ENCODE data around the gene KPNA1.
A peak's percentile ranks its signal among the peaks of the same experiment; 100 is the strongest.

KPNA1 gene

GRCh38 chr3:122421836-122422235, 92.9 kb downstream of the KPNA1 start:
- no CpG with 5 or more reads among the region's 2 CpGs for WGBS (ENCODE audit: insufficient coverage)
- POLR2A ChIA-PET: no interaction called here

GRCh38 chr3:122421101-122421500, 93.6 kb downstream of the KPNA1 start:
- Histone ChIP-seq H3K4me1 (ENCODE audit: control extremely low read depth in 1 of 4, control insufficient read depth in 4 of 4, insufficient read depth in 4 of 4, low read length in 3 of 4) (peaks cover 3 to 9% (median 8%) of the 10 kb centered on the region in 4 experiments), H3K4me3 (ENCODE audit: control insufficient read depth in 1 of 7, extremely low read depth in 1 of 7, insufficient read depth in 4 of 7, low read depth in 2 of 7, low read length in 6 of 7) (no peak overlapping the region), H3K27me3 (replicated peaks in 2 of 5; ENCODE audit: control insufficient read depth in 4 of 5, insufficient read depth in 5 of 5, low read length in 4 of 5) (no peaks in the 10 kb centered on the region), H3K9me3 (ENCODE audit: control extremely low read depth in 1 of 5, control insufficient read depth in 4 of 5, insufficient read depth in 2 of 5, low read depth in 1 of 5, low read length in 4 of 5) (no peaks in the 10 kb centered on the region), H3K27ac (ENCODE audit: insufficient read depth in 1 of 2, low read depth in 1 of 2, low read length in 2 of 2, poor library complexity in 1 of 2, severe bottlenecking in 2 of 2) (no peak overlapping the region), H3K36me3 (ENCODE audit: control insufficient read depth in 4 of 4, insufficient read depth in 4 of 4, low read length in 3 of 4) (peaks cover 6 to 29% (median 14%) of the 10 kb centered on the region in 4 experiments)
- no peak for DNase-seq
- no CpG with 5 or more reads among the region's 4 CpGs for WGBS (ENCODE audit: insufficient coverage)
- CTCF ChIA-PET: interaction anchor here (1.2 to 1.3 kb wide), 2 partner anchors 11 to 19 kb away, joined by 3 to 4 read pairs; no protein-coding TSS in a partner anchor
- POLR2A ChIA-PET: no interaction called here

More at GRCh38 chr3:122421836-122422235, 92.9 kb downstream of the KPNA1 start:
- DNase-seq: no peak
- peaks cover under 1 to 5% (median 5%) of the 10 kb centered on the region in 4 experiments for H3K4me1 ChIP-seq (ENCODE audit: control extremely low read depth in 1 of 4, control insufficient read depth in 4 of 4, insufficient read depth in 4 of 4, low read length in 3 of 4)
- H3K4me3 ChIP-seq (ENCODE audit: control insufficient read depth in 1 of 7, extremely low read depth in 1 of 7, insufficient read depth in 4 of 7, low read depth in 2 of 7, low read length in 6 of 7): no peak overlapping the region
- peaks cover 10 to 36% (median 19%) of the 10 kb centered on the region in 4 experiments for H3K36me3 ChIP-seq (ENCODE audit: control insufficient read depth in 4 of 4, insufficient read depth in 4 of 4, low read length in 3 of 4)
- CTCF ChIA-PET: interaction anchor here (1.2 kb wide), 1 partner anchor 19 kb away, joined by 3 read pairs; no protein-coding TSS in a partner anchor
- no peaks in the 10 kb centered on the region for H3K9me3 ChIP-seq (ENCODE audit: control extremely low read depth in 1 of 5, control insufficient read depth in 4 of 5, insufficient read depth in 2 of 5, low read depth in 1 of 5, low read length in 4 of 5)
- H3K27me3 ChIP-seq (replicated peaks in 2 of 5; ENCODE audit: control insufficient read depth in 4 of 5, insufficient read depth in 5 of 5, low read length in 4 of 5): no peaks in the 10 kb centered on the region
- H3K27ac ChIP-seq (ENCODE audit: insufficient read depth in 1 of 2, low read depth in 1 of 2, low read length in 2 of 2, poor library complexity in 1 of 2, severe bottlenecking in 2 of 2): no peak overlapping the region

- ChIA-PET POLR2A (interaction anchor here (0.9 to 2.0 kb wide), 3 partner anchors 17 to 33 kb away, joined by 3 to 12 read pairs (median 4); partner anchors contain the start of gene FAM162A), CTCF (interaction anchor here (1.2 to 1.9 kb wide), 3 partner anchors 9 to 98 kb away, joined by 3 to 8 read pairs (median 5); partner anchors contain the start of gene KPNA1)
- peaks cover 6 to 28% (median 23%) of the 10 kb centered on the region in 4 experiments for H3K4me1 ChIP-seq (ENCODE audit: control extremely low read depth in 1 of 4, control insufficient read depth in 4 of 4, insufficient read depth in 4 of 4, low read length in 3 of 4)
- peaks cover 0 to 8% (median 3%) of the 10 kb centered on the region in 4 experiments for H3K36me3 ChIP-seq (ENCODE audit: control insufficient read depth in 4 of 4, insufficient read depth in 4 of 4, low read length in 3 of 4)
- 69% methylated on average over 13 of the region's 14 CpGs for WGBS (ENCODE audit: insufficient coverage)
- DNase-seq: peak in 1 of 3 donors; percentile 33
- H3K27me3 ChIP-seq (replicated peaks in 2 of 5; ENCODE audit: control insufficient read depth in 4 of 5, insufficient read depth in 5 of 5, low read length in 4 of 5): no peaks in the 10 kb centered on the region
- H3K27ac ChIP-seq (ENCODE audit: insufficient read depth in 1 of 2, low read depth in 1 of 2, low read length in 2 of 2, poor library complexity in 1 of 2, severe bottlenecking in 2 of 2): peak overlapping the region; percentile 93 to 97
- H3K4me3 ChIP-seq (ENCODE audit: control insufficient read depth in 1 of 7, extremely low read depth in 1 of 7, insufficient read depth in 4 of 7, low read depth in 2 of 7, low read length in 6 of 7): peak overlapping the region in 6 of 7 experiments; percentile 84 to 93 (median 89)
- H3K9me3 ChIP-seq (ENCODE audit: control extremely low read depth in 1 of 5, control insufficient read depth in 4 of 5, insufficient read depth in 2 of 5, low read depth in 1 of 5, low read length in 4 of 5): no peaks in the 10 kb centered on the region
These were observed 97.8 kb downstream of the KPNA1 start for GRCh38 chr3:122416966-122417365.

GRCh38 chr3:122415762-122416654, 98.7 kb downstream of the KPNA1 start, which contains the start of gene WDR5B:
TSS of gene WDR5B (minus strand) at chr3:122416062. CDS start at chr3:122415528, 534 bp downstream.
- Histone ChIP-seq H3K9me3 (ENCODE audit: control extremely low read depth in 1 of 5, control insufficient read depth in 4 of 5, insufficient read depth in 2 of 5, low read depth in 1 of 5, low read length in 4 of 5) (no peaks in the 10 kb centered on the region), H3K36me3 (ENCODE audit: control insufficient read depth in 4 of 4, insufficient read depth in 4 of 4, low read length in 3 of 4) (peaks cover 0 to 6% (median 0%) of the 10 kb centered on the region in 4 experiments), H3K27ac (ENCODE audit: insufficient read depth in 1 of 2, low read depth in 1 of 2, low read length in 2 of 2, poor library complexity in 1 of 2, severe bottlenecking in 2 of 2) (peak within 1 kb of the TSS; percentile 93 to 97), H3K4me3 (ENCODE audit: control insufficient read depth in 1 of 7, extremely low read depth in 1 of 7, insufficient read depth in 4 of 7, low read depth in 2 of 7, low read length in 6 of 7) (peak within 1 kb of the TSS; percentile 53 to 93 (median 87)), H3K4me1 (ENCODE audit: control extremely low read depth in 1 of 4, control insufficient read depth in 4 of 4, insufficient read depth in 4 of 4, low read length in 3 of 4) (peaks cover 6 to 28% (median 23%) of the 10 kb centered on the region in 4 experiments), H3K27me3 (replicated peaks in 2 of 5; ENCODE audit: control insufficient read depth in 4 of 5, insufficient read depth in 5 of 5, low read length in 4 of 5) (no peaks in the 10 kb centered on the region)
- under 1% methylated on average over 46 of the region's 48 CpGs for WGBS (ENCODE audit: insufficient coverage)
- DNase-seq: peak; percentile 98 to 99 (median 98)
- CTCF ChIA-PET: interaction anchor here (1.2 to 2.4 kb wide), 8 partner anchors 8 to 110 kb away, joined by 3 to 8 read pairs (median 5); partner anchors contain the start of genes FAM162A and KPNA1
- POLR2A ChIA-PET: interaction anchor here (0.7 to 2.0 kb wide), 4 partner anchors 24 to 99 kb away, joined by 3 to 12 read pairs (median 4); partner anchors contain the start of genes FAM162A and KPNA1

GRCh38 chr3:122415104-122415744, 99.5 kb downstream of the KPNA1 start:
- 28% methylated on average over 10 of the region's 10 CpGs for WGBS (ENCODE audit: insufficient coverage)
- peak; percentile 49 to 84 (median 79) for DNase-seq
- Histone ChIP-seq H3K36me3 (ENCODE audit: control insufficient read depth in 4 of 4, insufficient read depth in 4 of 4, low read length in 3 of 4) (peaks cover 0 to 9% (median 2%) of the 10 kb centered on the region in 4 experiments), H3K9me3 (ENCODE audit: control extremely low read depth in 1 of 5, control insufficient read depth in 4 of 5, insufficient read depth in 2 of 5, low read depth in 1 of 5, low read length in 4 of 5) (no peaks in the 10 kb centered on the region), H3K4me1 (ENCODE audit: control extremely low read depth in 1 of 4, control insufficient read depth in 4 of 4, insufficient read depth in 4 of 4, low read length in 3 of 4) (peaks cover 6 to 28% (median 23%) of the 10 kb centered on the region in 4 experiments), H3K27me3 (replicated peaks in 2 of 5; ENCODE audit: control insufficient read depth in 4 of 5, insufficient read depth in 5 of 5, low read length in 4 of 5) (no peaks in the 10 kb centered on the region), H3K4me3 (ENCODE audit: control insufficient read depth in 1 of 7, extremely low read depth in 1 of 7, insufficient read depth in 4 of 7, low read depth in 2 of 7, low read length in 6 of 7) (peak overlapping the region; percentile 53 to 93 (median 87)), H3K27ac (ENCODE audit: insufficient read depth in 1 of 2, low read depth in 1 of 2, low read length in 2 of 2, poor library complexity in 1 of 2, severe bottlenecking in 2 of 2) (peak overlapping the region; percentile 93 to 97)
- ChIA-PET CTCF (interaction anchor here (0.6 to 2.4 kb wide), 7 partner anchors 17 to 109 kb away, joined by 3 to 8 read pairs (median 4); partner anchors contain the start of gene FAM162A), POLR2A (interaction anchor here (0.5 to 2.0 kb wide), 3 partner anchors 25 to 651 kb away, joined by 3 to 12 read pairs (median 3); partner anchors contain the start of gene FAM162A)

GRCh38 chr3:122414391-122414790, 100.3 kb downstream of the KPNA1 start:
- 100% methylated on average over 2 of the region's 3 CpGs for WGBS (ENCODE audit: insufficient coverage)
- POLR2A ChIA-PET: no interaction called here
- H3K4me3 ChIP-seq (ENCODE audit: control insufficient read depth in 1 of 7, extremely low read depth in 1 of 7, insufficient read depth in 4 of 7, low read depth in 2 of 7, low read length in 6 of 7): peak overlapping the region in 1 of 7 experiments; percentile 91

More at GRCh38 chr3:122414391-122414790, 100.3 kb downstream of the KPNA1 start:
- Histone ChIP-seq H3K4me1 (ENCODE audit: control extremely low read depth in 1 of 4, control insufficient read depth in 4 of 4, insufficient read depth in 4 of 4, low read length in 3 of 4) (peaks cover 13 to 36% (median 26%) of the 10 kb centered on the region in 4 experiments), H3K36me3 (ENCODE audit: control insufficient read depth in 4 of 4, insufficient read depth in 4 of 4, low read length in 3 of 4) (peaks cover 0 to 14% (median 2%) of the 10 kb centered on the region in 4 experiments), H3K27ac (ENCODE audit: insufficient read depth in 1 of 2, low read depth in 1 of 2, low read length in 2 of 2, poor library complexity in 1 of 2, severe bottlenecking in 2 of 2) (no peak overlapping the region), H3K27me3 (replicated peaks in 2 of 5; ENCODE audit: control insufficient read depth in 4 of 5, insufficient read depth in 5 of 5, low read length in 4 of 5) (no peaks in the 10 kb centered on the region), H3K9me3 (ENCODE audit: control extremely low read depth in 1 of 5, control insufficient read depth in 4 of 5, insufficient read depth in 2 of 5, low read depth in 1 of 5, low read length in 4 of 5) (no peaks in the 10 kb centered on the region)
- CTCF ChIA-PET: interaction anchor here (1.4 to 2.4 kb wide), 4 partner anchors 18 to 30 kb away, joined by 4 to 8 read pairs (median 7); partner anchors contain the start of gene FAM162A
- DNase-seq: no peak

Measured in common myeloid progenitor, CD34-positive (primary cell).